ENCODE measurements around the gene NPTN. TPM values are rescaled to one million over a fixed set of nuclear protein-coding genes. Genes with fewer than 3 reads are reported as not detected.
A peak's percentile ranks its signal among the peaks of the same experiment; 100 is the strongest.

NPTN gene
- total and polyA plus RNA-seq, 9 of the 15 experiments (the other 6 are each of a cell fraction or from before 2014, with no cell fraction given) = 9.6 to 48.5 (median 21.7) TPM

- TF ChIP-seq, protein P1, sequence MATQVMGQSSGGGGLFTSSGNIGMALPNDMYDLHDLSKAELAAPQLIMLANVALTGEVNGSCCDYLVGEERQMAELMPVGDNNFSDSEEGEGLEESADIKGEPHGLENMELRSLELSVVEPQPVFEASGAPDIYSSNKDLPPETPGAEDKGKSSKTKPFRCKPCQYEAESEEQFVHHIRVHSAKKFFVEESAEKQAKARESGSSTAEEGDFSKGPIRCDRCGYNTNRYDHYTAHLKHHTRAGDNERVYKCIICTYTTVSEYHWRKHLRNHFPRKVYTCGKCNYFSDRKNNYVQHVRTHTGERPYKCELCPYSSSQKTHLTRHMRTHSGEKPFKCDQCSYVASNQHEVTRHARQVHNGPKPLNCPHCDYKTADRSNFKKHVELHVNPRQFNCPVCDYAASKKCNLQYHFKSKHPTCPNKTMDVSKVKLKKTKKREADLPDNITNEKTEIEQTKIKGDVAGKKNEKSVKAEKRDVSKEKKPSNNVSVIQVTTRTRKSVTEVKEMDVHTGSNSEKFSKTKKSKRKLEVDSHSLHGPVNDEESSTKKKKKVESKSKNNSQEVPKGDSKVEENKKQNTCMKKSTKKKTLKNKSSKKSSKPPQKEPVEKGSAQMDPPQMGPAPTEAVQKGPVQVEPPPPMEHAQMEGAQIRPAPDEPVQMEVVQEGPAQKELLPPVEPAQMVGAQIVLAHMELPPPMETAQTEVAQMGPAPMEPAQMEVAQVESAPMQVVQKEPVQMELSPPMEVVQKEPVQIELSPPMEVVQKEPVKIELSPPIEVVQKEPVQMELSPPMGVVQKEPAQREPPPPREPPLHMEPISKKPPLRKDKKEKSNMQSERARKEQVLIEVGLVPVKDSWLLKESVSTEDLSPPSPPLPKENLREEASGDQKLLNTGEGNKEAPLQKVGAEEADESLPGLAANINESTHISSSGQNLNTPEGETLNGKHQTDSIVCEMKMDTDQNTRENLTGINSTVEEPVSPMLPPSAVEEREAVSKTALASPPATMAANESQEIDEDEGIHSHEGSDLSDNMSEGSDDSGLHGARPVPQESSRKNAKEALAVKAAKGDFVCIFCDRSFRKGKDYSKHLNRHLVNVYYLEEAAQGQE (IDR thresholded peaks at IDR 0.05; ENCODE audit: borderline replicate concordance) = peak; percentile 94
- TF ChIP-seq, protein P1 (CRISPR knock-in tag; IDR thresholded peaks at IDR 0.05; ENCODE audit: low read depth) = no peak
- TF ChIP-seq, protein P2, sequence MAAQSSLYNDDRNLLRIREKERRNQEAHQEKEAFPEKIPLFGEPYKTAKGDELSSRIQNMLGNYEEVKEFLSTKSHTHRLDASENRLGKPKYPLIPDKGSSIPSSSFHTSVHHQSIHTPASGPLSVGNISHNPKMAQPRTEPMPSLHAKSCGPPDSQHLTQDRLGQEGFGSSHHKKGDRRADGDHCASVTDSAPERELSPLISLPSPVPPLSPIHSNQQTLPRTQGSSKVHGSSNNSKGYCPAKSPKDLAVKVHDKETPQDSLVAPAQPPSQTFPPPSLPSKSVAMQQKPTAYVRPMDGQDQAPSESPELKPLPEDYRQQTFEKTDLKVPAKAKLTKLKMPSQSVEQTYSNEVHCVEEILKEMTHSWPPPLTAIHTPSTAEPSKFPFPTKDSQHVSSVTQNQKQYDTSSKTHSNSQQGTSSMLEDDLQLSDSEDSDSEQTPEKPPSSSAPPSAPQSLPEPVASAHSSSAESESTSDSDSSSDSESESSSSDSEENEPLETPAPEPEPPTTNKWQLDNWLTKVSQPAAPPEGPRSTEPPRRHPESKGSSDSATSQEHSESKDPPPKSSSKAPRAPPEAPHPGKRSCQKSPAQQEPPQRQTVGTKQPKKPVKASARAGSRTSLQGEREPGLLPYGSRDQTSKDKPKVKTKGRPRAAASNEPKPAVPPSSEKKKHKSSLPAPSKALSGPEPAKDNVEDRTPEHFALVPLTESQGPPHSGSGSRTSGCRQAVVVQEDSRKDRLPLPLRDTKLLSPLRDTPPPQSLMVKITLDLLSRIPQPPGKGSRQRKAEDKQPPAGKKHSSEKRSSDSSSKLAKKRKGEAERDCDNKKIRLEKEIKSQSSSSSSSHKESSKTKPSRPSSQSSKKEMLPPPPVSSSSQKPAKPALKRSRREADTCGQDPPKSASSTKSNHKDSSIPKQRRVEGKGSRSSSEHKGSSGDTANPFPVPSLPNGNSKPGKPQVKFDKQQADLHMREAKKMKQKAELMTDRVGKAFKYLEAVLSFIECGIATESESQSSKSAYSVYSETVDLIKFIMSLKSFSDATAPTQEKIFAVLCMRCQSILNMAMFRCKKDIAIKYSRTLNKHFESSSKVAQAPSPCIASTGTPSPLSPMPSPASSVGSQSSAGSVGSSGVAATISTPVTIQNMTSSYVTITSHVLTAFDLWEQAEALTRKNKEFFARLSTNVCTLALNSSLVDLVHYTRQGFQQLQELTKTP (IDR thresholded peaks at IDR 0.05; ENCODE audit: low read depth in 1 of 2, partially characterized antibody in 2 of 2) = peak in 1 of 2 experiments; percentile 28
- TF ChIP-seq, protein P3, sequence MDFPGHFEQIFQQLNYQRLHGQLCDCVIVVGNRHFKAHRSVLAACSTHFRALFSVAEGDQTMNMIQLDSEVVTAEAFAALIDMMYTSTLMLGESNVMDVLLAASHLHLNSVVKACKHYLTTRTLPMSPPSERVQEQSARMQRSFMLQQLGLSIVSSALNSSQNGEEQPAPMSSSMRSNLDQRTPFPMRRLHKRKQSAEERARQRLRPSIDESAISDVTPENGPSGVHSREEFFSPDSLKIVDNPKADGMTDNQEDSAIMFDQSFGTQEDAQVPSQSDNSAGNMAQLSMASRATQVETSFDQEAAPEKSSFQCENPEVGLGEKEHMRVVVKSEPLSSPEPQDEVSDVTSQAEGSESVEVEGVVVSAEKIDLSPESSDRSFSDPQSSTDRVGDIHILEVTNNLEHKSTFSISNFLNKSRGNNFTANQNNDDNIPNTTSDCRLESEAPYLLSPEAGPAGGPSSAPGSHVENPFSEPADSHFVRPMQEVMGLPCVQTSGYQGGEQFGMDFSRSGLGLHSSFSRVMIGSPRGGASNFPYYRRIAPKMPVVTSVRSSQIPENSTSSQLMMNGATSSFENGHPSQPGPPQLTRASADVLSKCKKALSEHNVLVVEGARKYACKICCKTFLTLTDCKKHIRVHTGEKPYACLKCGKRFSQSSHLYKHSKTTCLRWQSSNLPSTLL (IDR thresholded peaks at IDR 0.05) = no peak
- TF ChIP-seq ZNF143 (CRISPR knock-in tag; IDR thresholded peaks at IDR 0.05) = no peak
- no peak for TF ChIP-seq DNMT1 (IDR thresholded peaks at IDR 0.05)
- TF ChIP-seq SP1 (CRISPR knock-in tag; IDR thresholded peaks at IDR 0.05) = peak; percentile 85
- peak; percentile 75 for TF ChIP-seq TAF1 (IDR thresholded peaks at IDR 0.05; ENCODE audit: control insufficient read depth, extremely low read depth, insufficient read depth, low read length, severe bottlenecking)
- TF ChIP-seq, protein P4, sequence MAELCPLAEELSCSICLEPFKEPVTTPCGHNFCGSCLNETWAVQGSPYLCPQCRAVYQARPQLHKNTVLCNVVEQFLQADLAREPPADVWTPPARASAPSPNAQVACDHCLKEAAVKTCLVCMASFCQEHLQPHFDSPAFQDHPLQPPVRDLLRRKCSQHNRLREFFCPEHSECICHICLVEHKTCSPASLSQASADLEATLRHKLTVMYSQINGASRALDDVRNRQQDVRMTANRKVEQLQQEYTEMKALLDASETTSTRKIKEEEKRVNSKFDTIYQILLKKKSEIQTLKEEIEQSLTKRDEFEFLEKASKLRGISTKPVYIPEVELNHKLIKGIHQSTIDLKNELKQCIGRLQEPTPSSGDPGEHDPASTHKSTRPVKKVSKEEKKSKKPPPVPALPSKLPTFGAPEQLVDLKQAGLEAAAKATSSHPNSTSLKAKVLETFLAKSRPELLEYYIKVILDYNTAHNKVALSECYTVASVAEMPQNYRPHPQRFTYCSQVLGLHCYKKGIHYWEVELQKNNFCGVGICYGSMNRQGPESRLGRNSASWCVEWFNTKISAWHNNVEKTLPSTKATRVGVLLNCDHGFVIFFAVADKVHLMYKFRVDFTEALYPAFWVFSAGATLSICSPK (IDR thresholded peaks at IDR 0.05; ENCODE audit: borderline replicate concordance) = 0 out of 2 replicates have a peak, but pooled peaks have one; percentile 37
- TF ChIP-seq NFRKB (IDR thresholded peaks at IDR 0.05; ENCODE audit: low read depth) = 0 out of 2 replicates have a peak, but pooled peaks have one; percentile 51
These were observed at the start of gene NPTN (continued) for GRCh38 chr15:73633111-73633990.
